Nephron (organoid): Measurements from ENCODE around the gene RSPO3.

Experiments used
- H3K27ac Mint-ChIP-seq, 3 experiments: 2 replicates each; pipeline ENCODE4 v1.8.0; 2020; ENCODE audit warnings: mixed read lengths in 3 of 3, mild to moderate bottlenecking in 2 of 3, moderate library complexity in 1 of 3
- H3K27me3 Mint-ChIP-seq: 2 replicates; pipeline ENCODE4 v1.8.0; 2021; ENCODE audit warnings: low read depth, mild to moderate bottlenecking, moderate library complexity, mixed read lengths
- H3K36me3 Mint-ChIP-seq: 2 replicates; pipeline ENCODE4 v1.8.0; 2020; ENCODE audit warnings: low read depth, mixed read lengths
- H3K4me1 Mint-ChIP-seq: 2 replicates; pipeline ENCODE4 v1.8.0; 2020; ENCODE audit warnings: mixed read lengths
- H3K4me3 Mint-ChIP-seq, 3 experiments: 2 replicates each; pipeline ENCODE4 v1.8.0; 2020; ENCODE audit warnings: mild to moderate bottlenecking in 3 of 3, mixed read lengths in 3 of 3, moderate library complexity in 2 of 3
- H3K9me3 Mint-ChIP-seq: 2 replicates; pipeline ENCODE4 v1.8.0; 2020; ENCODE audit warnings: mixed read lengths
- CTCF ChIP-seq, 3 experiments: fragments of 200-600 bp; sonication (generic); IDR thresholded peaks; one replicate each; pipeline ENCODE4 v1.5.0; 2021; ENCODE audit warnings: antibody characterized with exemption in 3 of 3; ENCODE audit not compliant: unreplicated experiment in 3 of 3

RSPO3 gene

GRCh38 chr6:127078669-127079068, 39.8 kb upstream of the RSPO3 start:
- no peak for TF ChIP-seq CTCF (IDR thresholded peaks at IDR 0.05; ENCODE audit: unreplicated experiment in 3 of 3)
- Mint-ChIP-seq H3K9me3 (no peaks in the 10 kb centered on the region), H3K4me1 (peaks cover 7% of the 10 kb centered on the region), H3K27ac (peak overlapping the region in 1 of 3 experiments; percentile 57), H3K4me3 (no peak overlapping the region), H3K27me3 (no peaks in the 10 kb centered on the region), H3K36me3 (no peaks in the 10 kb centered on the region)

GRCh38 chr6:127079681-127080080, 38.8 kb upstream of the RSPO3 start:
- TF ChIP-seq CTCF (IDR thresholded peaks at IDR 0.05; ENCODE audit: unreplicated experiment in 3 of 3): no peak
- no peak overlapping the region for H3K4me3 Mint-ChIP-seq
- H3K27ac Mint-ChIP-seq: no peak overlapping the region
- H3K36me3 Mint-ChIP-seq: no peaks in the 10 kb centered on the region
- H3K27me3 Mint-ChIP-seq: no peaks in the 10 kb centered on the region
- H3K4me1 Mint-ChIP-seq: peaks cover 7% of the 10 kb centered on the region
- no peaks in the 10 kb centered on the region for H3K9me3 Mint-ChIP-seq

GRCh38 chr6:127080081-127080480, 38.4 kb upstream of the RSPO3 start:
- H3K27me3 Mint-ChIP-seq: no peaks in the 10 kb centered on the region
- H3K9me3 Mint-ChIP-seq: no peaks in the 10 kb centered on the region
- H3K27ac Mint-ChIP-seq: no peak overlapping the region
- H3K4me1 Mint-ChIP-seq: peaks cover 8% of the 10 kb centered on the region
- no peaks in the 10 kb centered on the region for H3K36me3 Mint-ChIP-seq
- no peak for TF ChIP-seq CTCF (IDR thresholded peaks at IDR 0.05; ENCODE audit: unreplicated experiment in 3 of 3)
- H3K4me3 Mint-ChIP-seq: no peak overlapping the region

- no peak overlapping the region for H3K27ac Mint-ChIP-seq
- H3K9me3 Mint-ChIP-seq: no peaks in the 10 kb centered on the region
- H3K4me3 Mint-ChIP-seq: no peak overlapping the region
- no peaks in the 10 kb centered on the region for H3K36me3 Mint-ChIP-seq
- no peak for TF ChIP-seq CTCF (IDR thresholded peaks at IDR 0.05; ENCODE audit: unreplicated experiment in 3 of 3)
- H3K27me3 Mint-ChIP-seq: no peaks in the 10 kb centered on the region
- peaks cover 5% of the 10 kb centered on the region for H3K4me1 Mint-ChIP-seq
Observed at GRCh38 chr6:127083231-127083962, 35.1 kb upstream of the RSPO3 start.

GRCh38 chr6:127083963-127084310, 34.5 kb upstream of the RSPO3 start:
- no peaks in the 10 kb centered on the region for H3K27me3 Mint-ChIP-seq
- H3K36me3 Mint-ChIP-seq: no peaks in the 10 kb centered on the region
- H3K27ac Mint-ChIP-seq: no peak overlapping the region
- peaks cover 5% of the 10 kb centered on the region for H3K4me1 Mint-ChIP-seq
- no peaks in the 10 kb centered on the region for H3K9me3 Mint-ChIP-seq
- TF ChIP-seq CTCF (IDR thresholded peaks at IDR 0.05; ENCODE audit: unreplicated experiment in 3 of 3): no peak
- H3K4me3 Mint-ChIP-seq: no peak overlapping the region

GRCh38 chr6:127085181-127085580, 33.3 kb upstream of the RSPO3 start:
- no peak for TF ChIP-seq CTCF (IDR thresholded peaks at IDR 0.05; ENCODE audit: unreplicated experiment in 3 of 3)
- Mint-ChIP-seq H3K27me3 (no peaks in the 10 kb centered on the region), H3K36me3 (no peaks in the 10 kb centered on the region), H3K9me3 (no peaks in the 10 kb centered on the region), H3K4me3 (no peak overlapping the region), H3K27ac (no peak overlapping the region), H3K4me1 (peaks cover 5% of the 10 kb centered on the region)
